Loucy (cell line): Measurements from ENCODE around the gene FAM9A.

Source experiments
- H2AFZ ChIP-seq: fragments of 200-600 bp; sonication (generic); 2 replicates; pipeline ENCODE4 v1.6.0; 2016; ENCODE audit warnings: antibody characterized with exemption, mild to moderate bottlenecking, low read length, moderate library complexity
- H3F3A ChIP-seq: fragments of 200-600 bp; 2 replicates; pipeline ENCODE4 v1.6.0; 2016; ENCODE audit warnings: antibody characterized with exemption, low read depth, mild to moderate bottlenecking
- H3K27me3 ChIP-seq: fragments of 200-600 bp; sonication (generic); 2 replicates; pipeline ENCODE4 v1.6.1; 2014; ENCODE audit warnings: low read length, mild to moderate bottlenecking; ENCODE audit not compliant: insufficient read depth, poor library complexity, severe bottlenecking
- H3K36me3 ChIP-seq: fragments of 200-600 bp; sonication (generic); 2 replicates; pipeline ENCODE4 v1.6.1; 2016; ENCODE audit warnings: low read length; ENCODE audit not compliant: insufficient read depth
- H3K4me1 ChIP-seq: fragments of 200-600 bp; sonication (generic); 2 replicates; pipeline ENCODE4 v1.5.1; 2014; ENCODE audit warnings: low read length, mild to moderate bottlenecking; ENCODE audit not compliant: insufficient read depth, poor library complexity, severe bottlenecking
- H3K4me2 ChIP-seq: fragments of 200-600 bp; sonication (generic); 2 replicates; pipeline ENCODE4 v1.6.0; 2014; ENCODE audit warnings: antibody characterized with exemption, low read length, low read depth, mild to moderate bottlenecking; ENCODE audit not compliant: poor library complexity, severe bottlenecking
- H3K4me3 ChIP-seq: fragments of 200-600 bp; sonication (generic); 2 replicates; pipeline ENCODE4 v1.5.1; 2014; ENCODE audit warnings: low read length, mild to moderate bottlenecking, mixed read lengths; ENCODE audit not compliant: poor library complexity, severe bottlenecking
- H3K79me2 ChIP-seq: fragments of 200-600 bp; sonication (generic); 2 replicates; pipeline ENCODE4 v1.6.1; 2014; ENCODE audit warnings: low read length; ENCODE audit not compliant: insufficient read depth
- H3K9ac ChIP-seq: fragments of 200-600 bp; sonication (generic); 2 replicates; pipeline ENCODE4 v1.6.0; 2014; ENCODE audit warnings: mild to moderate bottlenecking, low read depth, low read length, moderate library complexity; ENCODE audit not compliant: poor library complexity, severe bottlenecking
- H3K9me2 ChIP-seq: fragments of 200-600 bp; sonication (generic); replicated peaks from 2 replicates; pipeline ENCODE4 v1.6.1; 2016; ENCODE audit warnings: low read depth, low read length, mixed read lengths
- H3K9me3 ChIP-seq: fragments of 200-600 bp; sonication (generic); 2 replicates; pipeline ENCODE4 v1.6.1; 2014; ENCODE audit warnings: mild to moderate bottlenecking, antibody characterized with exemption, low read length, low read depth; ENCODE audit not compliant: insufficient read depth
- H4K20me1 ChIP-seq: fragments of 200-600 bp; sonication (generic); 2 replicates; pipeline ENCODE4 v1.6.0; 2014; ENCODE audit warnings: antibody characterized with exemption, low read length, mild to moderate bottlenecking; ENCODE audit not compliant: insufficient read depth, poor library complexity, severe bottlenecking
- CTCF ChIP-seq: fragments of 200-600 bp; sonication (generic); conservative IDR thresholded peaks from 2 replicates; pipeline ENCODE4 v1.5.1; 2014; ENCODE audit warnings: mild to moderate bottlenecking, antibody characterized with exemption, low read length
- EZH2phosphoT487 ChIP-seq: fragments of 200-600 bp; IDR thresholded peaks from 2 replicates; pipeline ENCODE4 v1.6.1; 2018; ENCODE audit warnings: antibody characterized with exemption, mild to moderate bottlenecking, moderate library complexity, borderline replicate concordance

FAM9A gene

GRCh38 chrX:8847360-8847759 is 46.2 kb upstream of the FAM9A start:
- TF ChIP-seq EZH2phosphoT487 (no peak), CTCF (no peak)
- no peak overlapping the region for H3K9ac ChIP-seq
- H3K4me3 ChIP-seq = no peak overlapping the region

GRCh38 chrX:8846266-8846665 is 45.1 kb upstream of the FAM9A start:
- Histone ChIP-seq H3K9me2 (no peaks in the 10 kb centered on the region), H3K9me3 (no peaks in the 10 kb centered on the region), H3K4me3 (no peak overlapping the region), H3F3A (no peaks in the 10 kb centered on the region), H3K27me3 (no peaks in the 10 kb centered on the region), H3K36me3 (no peaks in the 10 kb centered on the region), H3K79me2 (no peaks in the 10 kb centered on the region), H2AFZ (no peak overlapping the region), H3K4me1 (no peaks in the 10 kb centered on the region), H3K4me2 (no peak overlapping the region), H3K9ac (no peak overlapping the region), H4K20me1 (no peaks in the 10 kb centered on the region)
- no peak for TF ChIP-seq CTCF

More at GRCh38 chrX:8847360-8847759, 46.2 kb upstream of the FAM9A start:
- H3K9me2 ChIP-seq = no peaks in the 10 kb centered on the region
- no peaks in the 10 kb centered on the region for H3K27me3 ChIP-seq
- no peaks in the 10 kb centered on the region for H3F3A ChIP-seq
- no peaks in the 10 kb centered on the region for H3K4me1 ChIP-seq
- no peaks in the 10 kb centered on the region for H3K36me3 ChIP-seq
- H3K4me2 ChIP-seq = no peak overlapping the region
- no peaks in the 10 kb centered on the region for H4K20me1 ChIP-seq
- H2AFZ ChIP-seq = no peak overlapping the region
- H3K79me2 ChIP-seq = no peaks in the 10 kb centered on the region
- no peaks in the 10 kb centered on the region for H3K9me3 ChIP-seq

GRCh38 chrX:8845469-8845868 is 44.3 kb upstream of the FAM9A start:
- Histone ChIP-seq H3K36me3 (no peaks in the 10 kb centered on the region), H3K4me1 (no peaks in the 10 kb centered on the region), H3K4me2 (no peak overlapping the region), H3K27me3 (no peaks in the 10 kb centered on the region), H2AFZ (no peak overlapping the region), H4K20me1 (no peaks in the 10 kb centered on the region), H3F3A (no peaks in the 10 kb centered on the region), H3K9me3 (no peaks in the 10 kb centered on the region), H3K9me2 (no peaks in the 10 kb centered on the region), H3K9ac (no peak overlapping the region), H3K4me3 (no peak overlapping the region), H3K79me2 (no peaks in the 10 kb centered on the region)
- TF ChIP-seq CTCF (no peak), EZH2phosphoT487 (no peak)
